ENCODE measurements around the gene TSPO.

- TF ChIP-seq EZH2 (IDR thresholded peaks at IDR 0.05) (no peak), POLR2AphosphoS5 (IDR thresholded peaks at IDR 0.05; ENCODE audit: borderline replicate concordance, low read depth, low read length) (no peak), FOXP2 (optimal IDR thresholded peaks at IDR 0.05; ENCODE audit: control extremely low read depth, extremely low read length, insufficient read depth) (no peak)
These were observed 24.0 kb upstream of the TSPO start for GRCh38 chr22:43127166-43127908.

All from SK-N-MC (cell line).